ENCODE data around the gene CLSTN2.

CLSTN2 gene

DNA sequence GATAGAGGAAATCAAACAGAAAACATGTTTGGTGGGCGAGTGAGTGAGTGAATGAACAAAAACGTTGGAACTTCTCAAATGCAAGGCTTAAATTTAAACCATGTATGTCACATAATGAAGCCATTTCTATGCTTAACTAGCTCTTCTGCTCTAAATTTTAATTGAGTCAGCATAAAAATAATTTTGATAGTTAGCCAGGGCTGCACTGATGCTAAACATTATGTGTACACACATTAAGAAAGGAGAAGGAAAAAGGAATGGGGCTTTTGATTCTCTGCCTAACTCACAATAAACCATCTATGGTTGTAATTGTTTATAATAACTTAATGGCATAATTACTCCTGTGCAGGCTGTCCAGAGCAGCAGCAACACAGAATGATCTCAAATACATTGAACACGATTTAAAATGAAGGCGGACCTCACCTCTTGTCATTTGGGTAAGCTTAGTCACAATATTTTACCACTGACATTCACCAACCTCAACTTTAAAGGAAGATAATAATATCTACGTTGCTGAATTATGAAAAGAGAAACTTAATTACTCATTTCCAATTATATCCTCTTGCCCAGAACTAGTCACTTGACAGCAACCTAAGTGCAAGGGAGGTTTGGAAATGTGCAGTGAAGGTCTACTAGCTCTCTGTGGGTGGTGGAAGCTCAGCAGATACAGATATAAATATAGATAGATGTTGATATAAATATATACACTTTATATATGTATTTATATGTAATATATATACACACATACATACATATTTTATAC lies 424.4 kb downstream of the CLSTN2 start:
- TF ChIP-seq FOXP2 (optimal IDR thresholded peaks at IDR 0.05; ENCODE audit: borderline replicate concordance, extremely low read depth, extremely low read length, insufficient read depth) (no peak), POLR2AphosphoS5 (IDR thresholded peaks at IDR 0.05; ENCODE audit: low read depth, low read length) (no peak), TAF1 (IDR thresholded peaks at IDR 0.05; ENCODE audit: borderline replicate concordance, insufficient read depth, low read length) (no peak), SIN3A (IDR thresholded peaks at IDR 0.05; ENCODE audit: borderline replicate concordance, insufficient read depth, low read length) (no peak)
- TF ChIP-seq, protein P1, sequence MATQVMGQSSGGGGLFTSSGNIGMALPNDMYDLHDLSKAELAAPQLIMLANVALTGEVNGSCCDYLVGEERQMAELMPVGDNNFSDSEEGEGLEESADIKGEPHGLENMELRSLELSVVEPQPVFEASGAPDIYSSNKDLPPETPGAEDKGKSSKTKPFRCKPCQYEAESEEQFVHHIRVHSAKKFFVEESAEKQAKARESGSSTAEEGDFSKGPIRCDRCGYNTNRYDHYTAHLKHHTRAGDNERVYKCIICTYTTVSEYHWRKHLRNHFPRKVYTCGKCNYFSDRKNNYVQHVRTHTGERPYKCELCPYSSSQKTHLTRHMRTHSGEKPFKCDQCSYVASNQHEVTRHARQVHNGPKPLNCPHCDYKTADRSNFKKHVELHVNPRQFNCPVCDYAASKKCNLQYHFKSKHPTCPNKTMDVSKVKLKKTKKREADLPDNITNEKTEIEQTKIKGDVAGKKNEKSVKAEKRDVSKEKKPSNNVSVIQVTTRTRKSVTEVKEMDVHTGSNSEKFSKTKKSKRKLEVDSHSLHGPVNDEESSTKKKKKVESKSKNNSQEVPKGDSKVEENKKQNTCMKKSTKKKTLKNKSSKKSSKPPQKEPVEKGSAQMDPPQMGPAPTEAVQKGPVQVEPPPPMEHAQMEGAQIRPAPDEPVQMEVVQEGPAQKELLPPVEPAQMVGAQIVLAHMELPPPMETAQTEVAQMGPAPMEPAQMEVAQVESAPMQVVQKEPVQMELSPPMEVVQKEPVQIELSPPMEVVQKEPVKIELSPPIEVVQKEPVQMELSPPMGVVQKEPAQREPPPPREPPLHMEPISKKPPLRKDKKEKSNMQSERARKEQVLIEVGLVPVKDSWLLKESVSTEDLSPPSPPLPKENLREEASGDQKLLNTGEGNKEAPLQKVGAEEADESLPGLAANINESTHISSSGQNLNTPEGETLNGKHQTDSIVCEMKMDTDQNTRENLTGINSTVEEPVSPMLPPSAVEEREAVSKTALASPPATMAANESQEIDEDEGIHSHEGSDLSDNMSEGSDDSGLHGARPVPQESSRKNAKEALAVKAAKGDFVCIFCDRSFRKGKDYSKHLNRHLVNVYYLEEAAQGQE (IDR thresholded peaks at IDR 0.05; ENCODE audit: insufficient read depth in 1 of 2, low read depth in 2 of 2, low read length in 2 of 2), result no peak

DNA sequence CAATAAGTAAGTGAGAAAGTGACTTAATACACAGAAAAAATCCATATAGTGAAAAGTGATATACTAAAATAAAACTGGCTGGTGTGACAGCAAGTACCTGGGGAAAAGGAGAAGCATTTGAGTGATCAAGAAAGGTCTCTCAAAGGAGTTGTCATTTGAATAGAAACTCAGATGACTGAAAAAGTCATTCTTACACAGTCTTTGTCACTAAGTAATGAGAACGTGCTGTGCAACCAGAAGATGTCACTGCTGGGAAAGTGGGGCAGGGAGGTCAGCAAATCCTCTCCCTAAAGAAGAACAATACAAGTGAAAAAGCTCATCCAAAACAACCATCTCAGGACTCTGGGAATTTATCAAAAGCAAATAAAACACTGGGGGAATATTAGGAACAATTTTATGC lies 425.3 kb downstream of the CLSTN2 start:
- TF ChIP-seq, protein P1 (IDR thresholded peaks at IDR 0.05; ENCODE audit: insufficient read depth in 1 of 2, low read depth in 2 of 2, low read length in 2 of 2), result no peak
- TF ChIP-seq TAF1 (IDR thresholded peaks at IDR 0.05; ENCODE audit: borderline replicate concordance, insufficient read depth, low read length) (no peak), SIN3A (IDR thresholded peaks at IDR 0.05; ENCODE audit: borderline replicate concordance, insufficient read depth, low read length) (no peak), FOXP2 (optimal IDR thresholded peaks at IDR 0.05; ENCODE audit: borderline replicate concordance, extremely low read depth, extremely low read length, insufficient read depth) (no peak)

DNA sequence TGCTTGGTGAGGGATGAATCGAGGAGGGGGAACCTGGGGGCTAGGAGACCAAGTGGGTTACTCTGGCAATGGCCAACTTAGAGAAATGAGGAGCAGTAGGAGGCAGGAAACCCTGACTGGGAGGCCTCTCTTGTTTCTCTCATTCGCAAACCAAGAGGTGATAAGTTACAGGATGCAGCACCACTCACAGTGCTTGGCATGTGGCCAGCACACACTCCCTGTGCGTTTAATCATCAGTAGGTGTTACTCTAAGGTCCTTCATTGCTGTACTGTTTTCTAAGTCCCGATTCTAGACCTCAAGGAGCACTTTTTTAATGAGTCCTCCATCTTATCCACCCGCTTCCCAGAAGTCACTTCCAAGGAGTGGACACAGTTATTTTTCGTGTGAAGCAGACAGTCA lies 428.8 kb downstream of the CLSTN2 start:
- TF ChIP-seq, protein P1 (IDR thresholded peaks at IDR 0.05; ENCODE audit: insufficient read depth in 1 of 2, low read depth in 2 of 2, low read length in 2 of 2), result no peak
- TF ChIP-seq TAF1 (IDR thresholded peaks at IDR 0.05; ENCODE audit: borderline replicate concordance, insufficient read depth, low read length), result no peak

DNA sequence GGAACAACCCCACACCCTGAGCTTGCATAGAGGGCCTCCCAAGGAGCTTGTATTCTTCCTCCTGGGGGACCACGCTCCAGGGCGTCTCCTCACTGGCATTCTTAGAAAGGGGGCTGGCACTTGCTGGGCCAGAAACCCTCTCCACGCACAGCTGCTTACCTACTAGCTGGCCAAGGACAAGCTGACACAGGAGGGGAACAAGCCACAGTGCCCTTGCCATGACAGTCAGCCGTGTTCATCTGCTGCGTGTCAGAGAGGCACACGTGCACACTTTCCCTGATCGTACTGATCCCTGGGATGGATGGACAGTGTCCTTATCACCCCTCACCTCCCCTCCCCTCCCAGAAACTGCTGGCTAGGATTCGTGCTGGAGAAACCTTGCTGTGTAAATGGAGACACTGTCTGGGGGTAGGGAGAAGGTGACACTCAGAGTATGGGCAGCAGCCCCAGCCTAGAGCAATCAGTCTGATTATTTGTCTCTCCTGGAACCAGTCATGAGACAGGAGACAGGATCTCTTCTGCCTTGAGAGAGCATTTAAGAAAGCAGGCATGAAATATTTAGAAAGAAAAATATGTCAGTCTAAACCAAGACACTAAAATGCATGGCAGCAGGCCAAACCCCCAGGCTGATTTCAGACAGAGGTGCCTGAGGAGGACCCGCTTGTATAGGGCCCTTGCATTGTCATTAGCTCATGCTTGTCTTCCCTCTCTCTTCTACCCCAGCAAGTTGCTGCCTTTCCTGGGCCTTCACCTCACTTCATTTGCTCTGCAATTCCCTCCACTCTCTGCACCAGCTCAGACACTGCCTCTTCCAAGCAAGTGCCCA lies 431.1 kb downstream of the CLSTN2 start:
- TF ChIP-seq TAF1 (IDR thresholded peaks at IDR 0.05; ENCODE audit: borderline replicate concordance, insufficient read depth, low read length) (no peak), SIN3A (IDR thresholded peaks at IDR 0.05; ENCODE audit: borderline replicate concordance, insufficient read depth, low read length) (no peak), FOXP2 (optimal IDR thresholded peaks at IDR 0.05; ENCODE audit: borderline replicate concordance, extremely low read depth, extremely low read length, insufficient read depth) (no peak), POLR2AphosphoS5 (IDR thresholded peaks at IDR 0.05; ENCODE audit: low read depth, low read length) (no peak)
- TF ChIP-seq, protein P1 (IDR thresholded peaks at IDR 0.05; ENCODE audit: insufficient read depth in 1 of 2, low read depth in 2 of 2, low read length in 2 of 2), result no peak
